Smooth muscle cell (in vitro differentiated cells): Measurements from ENCODE around the gene ATP6AP2. TPM values are rescaled to one million over a fixed set of nuclear protein-coding genes. Genes with fewer than 3 reads are reported as not detected.

Experiments
- DNase-seq: peaks from one replicate; lab custom pipeline; 2025; ENCODE audit not compliant: unreplicated experiment; lab: John Stamatoyannopoulos, UW
- H2AFZ ChIP-seq: fragments of 200-600 bp; sonication (generic); 2 replicates; pipeline ENCODE4 v1.6.0; 2016; ENCODE audit warnings: antibody characterized with exemption, low read depth, mild to moderate bottlenecking
- H3F3A ChIP-seq: fragments of 200-600 bp; sonication (generic); 2 replicates; pipeline ENCODE4 v1.6.0; 2017; ENCODE audit warnings: antibody characterized with exemption, low read depth
- H3K27ac ChIP-seq: fragments of 200-600 bp; sonication (generic); 2 replicates; pipeline ENCODE4 v1.5.1; 2016; ENCODE audit warnings: low read depth, mild to moderate bottlenecking
- H3K27me3 ChIP-seq: fragments of 200-600 bp; sonication (generic); 2 replicates; pipeline ENCODE4 v1.6.1; 2016; ENCODE audit warnings: low read depth, mild to moderate bottlenecking
- H3K36me3 ChIP-seq: fragments of 200-600 bp; sonication (generic); 2 replicates; pipeline ENCODE4 v1.5.1; 2016; ENCODE audit warnings: low read depth
- H3K4me1 ChIP-seq: fragments of 200-600 bp; sonication (generic); 2 replicates; pipeline ENCODE4 v1.5.1; 2016; ENCODE audit warnings: low read depth
- H3K4me2 ChIP-seq: fragments of 200-600 bp; sonication (generic); 2 replicates; pipeline ENCODE4 v1.6.0; 2016; ENCODE audit warnings: mild to moderate bottlenecking
- H3K4me3 ChIP-seq: fragments of 200-600 bp; sonication (generic); 2 replicates; pipeline ENCODE4 v1.5.1; 2016; ENCODE audit warnings: mild to moderate bottlenecking
- H3K79me2 ChIP-seq: fragments of 200-600 bp; sonication (generic); 2 replicates; pipeline ENCODE4 v1.6.0; 2016; ENCODE audit warnings: low read depth, mild to moderate bottlenecking
- H3K9ac ChIP-seq: fragments of 200-600 bp; sonication (generic); 2 replicates; pipeline ENCODE4 v1.6.0; 2016; ENCODE audit warnings: low read depth
- H3K9me3 ChIP-seq: fragments of 200-600 bp; sonication (generic); replicated peaks from 2 replicates; pipeline ENCODE4 v1.5.1; 2016; ENCODE audit warnings: low read depth
- H4K20me1 ChIP-seq: fragments of 200-600 bp; sonication (generic); 2 replicates; pipeline ENCODE4 v1.6.0; 2016; ENCODE audit warnings: low read depth
- CTCF ChIP-seq: fragments of 200-600 bp; sonication (generic); IDR thresholded peaks from 2 replicates; pipeline ENCODE4 v1.5.1; 2017; ENCODE audit warnings: borderline replicate concordance, mild to moderate bottlenecking, antibody characterized with exemption; ENCODE audit not compliant: insufficient read depth, poor library complexity, severe bottlenecking
- WGBS: methylation state at CpG from one replicate; pipeline ENCODE4 v1.1.7; 2016; ENCODE audit warnings: low lambda C conversion rate; 5-methylcytosine and 5-hydroxymethylcytosine counted together
- polyA plus RNA-seq: library from polyadenylated mRNA; unstranded; fragments of >200 nt; fragmentation: Nextera tagmentation; extraction: Ambion mirVana; gene quantifications from 2 replicates; pipeline ENCODE4 v1.2.1, GENCODE V29; 2016
- total RNA-seq: library from RNA; depleted of rRNA; stranded (reverse); fragments of >200 nt; gene quantifications from 2 replicates; pipeline ENCODE4 v1.2.3, GENCODE V29; 2014

ATP6AP2 gene
- total and polyA plus RNA-seq, 2 experiments from 2014 or later = 164 to 207 TPM

DNA sequence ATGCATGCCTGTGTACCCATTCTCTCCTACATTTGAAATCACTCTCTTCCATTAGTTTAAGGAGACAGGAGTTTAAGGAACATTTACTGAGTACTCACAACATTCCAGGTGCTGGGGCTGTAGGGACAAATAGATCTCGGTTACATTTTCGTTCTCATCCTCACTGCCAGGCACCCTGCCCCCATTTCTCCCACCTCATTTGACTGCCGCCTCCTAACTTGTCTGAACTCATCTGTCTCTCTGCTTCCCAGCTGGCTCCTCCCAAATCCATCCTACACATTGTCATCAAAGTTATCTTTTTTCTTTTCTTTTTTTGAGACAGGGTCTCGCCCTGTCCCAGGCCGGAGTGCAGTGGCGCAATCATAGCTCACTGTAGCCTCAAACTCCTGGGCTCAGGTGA is 22.7 kb downstream of the ATP6AP2 start:
- DNase-seq = no peak
- Histone ChIP-seq H3K79me2 (no peaks in the 10 kb centered on the region), H2AFZ (no peak overlapping the region), H3K27me3 (no peaks in the 10 kb centered on the region), H3K4me1 (no peaks in the 10 kb centered on the region), H3K4me2 (no peak overlapping the region), H3K9me3 (no peaks in the 10 kb centered on the region), H3F3A (no peaks in the 10 kb centered on the region), H3K9ac (no peak overlapping the region), H4K20me1 (no peaks in the 10 kb centered on the region), H3K27ac (no peak overlapping the region), H3K36me3 (no peaks in the 10 kb centered on the region), H3K4me3 (no peak overlapping the region)
- 91% methylated on average over 6 of the region's 6 CpGs for WGBS
- no peak for TF ChIP-seq CTCF

DNA sequence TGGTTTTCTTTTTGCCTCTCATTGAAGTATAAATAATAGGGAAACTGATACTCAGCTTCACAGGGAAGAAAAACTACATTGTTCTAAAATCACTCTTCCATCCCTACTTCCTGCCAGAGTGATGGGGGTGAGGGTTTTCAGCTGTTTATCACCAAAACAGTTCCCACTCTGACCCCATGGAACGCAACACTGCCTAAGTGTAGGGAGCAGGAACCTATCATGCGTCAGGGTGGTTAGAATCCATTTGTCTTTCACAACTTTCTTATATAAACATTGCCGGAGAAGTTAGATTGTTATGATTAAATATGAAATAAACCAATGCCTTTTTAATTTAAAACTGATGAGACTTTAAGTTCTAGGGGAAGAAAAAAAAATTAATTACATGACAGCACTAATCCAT is 26.6 kb downstream of the ATP6AP2 start:
- TF ChIP-seq CTCF = no peak

GRCh38 chrX:40612511-40612910 is 31.7 kb downstream of the ATP6AP2 start:
- no peaks in the 10 kb centered on the region for H3K4me1 ChIP-seq
- WGBS = 74% methylated on average over 4 of the region's 4 CpGs
- no peaks in the 10 kb centered on the region for H3K79me2 ChIP-seq
- no peaks in the 10 kb centered on the region for H3F3A ChIP-seq
- H3K4me2 ChIP-seq = no peak overlapping the region
- H3K9me3 ChIP-seq = no peaks in the 10 kb centered on the region
- H3K27ac ChIP-seq = no peak overlapping the region
- H3K36me3 ChIP-seq = no peaks in the 10 kb centered on the region
- H3K9ac ChIP-seq = no peak overlapping the region
- H3K27me3 ChIP-seq = no peaks in the 10 kb centered on the region
- no peak for TF ChIP-seq CTCF
- no peak for DNase-seq
- H2AFZ ChIP-seq = no peak overlapping the region
- H4K20me1 ChIP-seq = no peaks in the 10 kb centered on the region
- H3K4me3 ChIP-seq = no peak overlapping the region

More for the DNA sequence above, 26.6 kb downstream of the ATP6AP2 start:
- Histone ChIP-seq H3K36me3 (no peaks in the 10 kb centered on the region), H3K4me3 (no peak overlapping the region), H3F3A (no peaks in the 10 kb centered on the region), H3K27ac (no peak overlapping the region), H3K27me3 (no peaks in the 10 kb centered on the region), H4K20me1 (no peaks in the 10 kb centered on the region), H3K4me1 (no peaks in the 10 kb centered on the region), H3K9me3 (no peaks in the 10 kb centered on the region), H3K79me2 (no peaks in the 10 kb centered on the region), H3K4me2 (no peak overlapping the region), H3K9ac (no peak overlapping the region), H2AFZ (no peak overlapping the region)
- 87% methylated on average over 3 of the region's 3 CpGs for WGBS
- no peak for DNase-seq

- Histone ChIP-seq H3K36me3 (no peaks in the 10 kb centered on the region), H4K20me1 (no peaks in the 10 kb centered on the region), H3K4me3 (no peak overlapping the region), H3F3A (no peaks in the 10 kb centered on the region), H3K4me1 (no peaks in the 10 kb centered on the region), H3K9ac (no peak overlapping the region), H3K4me2 (no peak overlapping the region), H3K27ac (no peak overlapping the region), H2AFZ (no peak overlapping the region), H3K9me3 (no peaks in the 10 kb centered on the region), H3K27me3 (no peaks in the 10 kb centered on the region), H3K79me2 (no peaks in the 10 kb centered on the region)
- 76% methylated on average over 9 of the region's 9 CpGs for WGBS
- DNase-seq = no peak
- TF ChIP-seq CTCF = no peak
These were observed 35.2 kb downstream of the ATP6AP2 start for GRCh38 chrX:40615976-40616375.
